ENCODE results near the gene CAMK2N2. TPM values are rescaled to one million over a fixed set of nuclear protein-coding genes. Genes with fewer than 3 reads are reported as not detected.
"Not testable (repeated sequence)": the region's sequence is repeated elsewhere in the genome, so short reads cannot be mapped to it uniquely, and the experiment has no call there.

CAMK2N2 gene
- polyA plus RNA-seq, 2 donors, result 0.06 to 0.12 TPM

DNA sequence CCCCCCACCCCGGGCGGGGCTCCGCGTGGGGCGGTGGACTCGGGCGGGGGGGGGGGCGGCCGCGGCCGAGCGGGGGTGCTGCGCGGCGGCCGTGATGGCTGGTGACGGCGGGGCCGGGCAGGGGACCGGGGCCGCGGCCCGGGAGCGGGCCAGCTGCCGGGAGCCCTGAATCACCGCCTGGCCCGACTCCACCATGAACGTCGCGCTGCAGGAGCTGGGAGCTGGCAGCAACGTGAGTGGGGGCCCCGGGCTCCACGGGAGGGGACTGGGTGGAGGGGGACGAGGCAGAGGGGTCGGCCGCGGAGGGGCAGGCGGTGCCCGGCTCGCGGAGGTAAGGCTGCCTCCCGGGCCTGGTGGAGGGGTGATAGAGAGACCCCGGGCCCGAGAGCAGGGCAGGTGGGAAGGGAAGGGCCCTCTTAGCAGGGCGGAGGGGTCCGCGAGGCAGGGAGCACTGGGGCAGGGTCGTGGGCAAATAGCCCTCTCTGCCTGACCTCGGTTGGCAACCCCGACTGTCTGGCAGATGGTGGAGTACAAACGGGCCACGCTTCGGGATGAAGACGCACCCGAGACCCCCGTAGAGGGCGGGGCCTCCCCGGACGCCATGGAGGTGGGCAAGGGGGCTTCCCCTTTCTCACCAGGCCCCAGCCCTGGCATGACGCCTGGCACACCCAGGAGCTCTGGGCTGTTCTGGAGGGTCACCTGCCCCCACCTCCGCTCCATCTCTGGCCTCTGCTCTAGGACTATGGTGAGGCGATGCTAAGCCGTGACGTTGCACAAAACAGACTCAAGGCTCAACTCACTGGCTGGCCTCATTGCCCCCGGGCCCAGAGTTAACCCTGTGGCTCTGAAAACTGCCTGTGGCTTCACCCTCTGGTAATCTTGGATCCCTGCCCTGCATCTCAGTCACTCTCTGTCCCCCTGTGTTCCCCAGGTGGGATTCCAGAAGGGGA lies 14.9 kb upstream of the CAMK2N2 start, which contains the start of gene ECE2:
Gene ECE2, plus strand, starts transcription at position 62 of the 950 bp plus-strand sequence. Its CDS starts 132 bp downstream, at position 194.
- no peak within 1 kb of the TSS for H3K4me3 ChIP-seq (ENCODE audit: low read depth in 1 of 2, low read length in 2 of 2)
- H3K4me1 ChIP-seq (ENCODE audit: control insufficient read depth in 2 of 2, insufficient read depth in 2 of 2, low read length in 1 of 2), result no peaks in the 10 kb centered on the region
- peaks cover 0 to 10% of the 10 kb centered on the region in 2 donors for H3K27me3 ChIP-seq (ENCODE audit: control insufficient read depth in 1 of 2, insufficient read depth in 2 of 2, low read length in 2 of 2)
- no peaks in the 10 kb centered on the region for H3K9me3 ChIP-seq (ENCODE audit: control insufficient read depth in 2 of 2, insufficient read depth in 1 of 2, low read depth in 1 of 2, low read length in 1 of 2)
- 15 to 21% methylated on average over 46 to 65 of the region's 65 CpGs for WGBS, 2 donors
- H3K27ac ChIP-seq (ENCODE audit: low read depth in 2 of 2, low read length in 1 of 2), result no peak within 1 kb of the TSS
- H3K36me3 ChIP-seq (ENCODE audit: control insufficient read depth in 2 of 2, insufficient read depth in 2 of 2, low read length in 1 of 2), result no peaks in the 10 kb centered on the region

DNA sequence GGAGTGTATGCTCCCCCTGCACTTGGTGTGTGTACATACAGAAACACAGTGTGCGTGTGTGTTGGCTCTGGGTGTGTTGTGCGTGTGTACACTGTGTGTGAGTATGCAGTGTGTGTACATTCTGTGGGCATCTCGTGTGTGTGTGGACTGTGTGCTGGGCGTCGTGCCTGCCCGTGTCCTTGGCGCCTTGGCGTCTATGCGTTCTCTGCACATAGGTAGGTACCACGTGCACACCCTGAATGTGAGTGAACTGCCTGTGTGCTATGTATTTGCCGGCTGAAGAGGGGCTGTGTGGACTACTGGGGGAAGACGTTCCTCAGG lies 14.0 kb upstream of the CAMK2N2 start:
- no peaks in the 10 kb centered on the region for H3K9me3 ChIP-seq (ENCODE audit: control insufficient read depth in 2 of 2, insufficient read depth in 1 of 2, low read depth in 1 of 2, low read length in 1 of 2)
- H3K27ac ChIP-seq (ENCODE audit: low read depth in 2 of 2, low read length in 1 of 2), result no peak overlapping the region
- no peak overlapping the region for H3K4me3 ChIP-seq (ENCODE audit: low read depth in 1 of 2, low read length in 2 of 2)
- no peaks in the 10 kb centered on the region for H3K4me1 ChIP-seq (ENCODE audit: control insufficient read depth in 2 of 2, insufficient read depth in 2 of 2, low read length in 1 of 2)
- no peaks in the 10 kb centered on the region for H3K36me3 ChIP-seq (ENCODE audit: control insufficient read depth in 2 of 2, insufficient read depth in 2 of 2, low read length in 1 of 2)
- peaks cover 0 to 10% of the 10 kb centered on the region in 2 donors for H3K27me3 ChIP-seq (ENCODE audit: control insufficient read depth in 1 of 2, insufficient read depth in 2 of 2, low read length in 2 of 2)
- 70 to 73% methylated on average over 12 of the region's 12 CpGs for WGBS, 2 donors

DNA sequence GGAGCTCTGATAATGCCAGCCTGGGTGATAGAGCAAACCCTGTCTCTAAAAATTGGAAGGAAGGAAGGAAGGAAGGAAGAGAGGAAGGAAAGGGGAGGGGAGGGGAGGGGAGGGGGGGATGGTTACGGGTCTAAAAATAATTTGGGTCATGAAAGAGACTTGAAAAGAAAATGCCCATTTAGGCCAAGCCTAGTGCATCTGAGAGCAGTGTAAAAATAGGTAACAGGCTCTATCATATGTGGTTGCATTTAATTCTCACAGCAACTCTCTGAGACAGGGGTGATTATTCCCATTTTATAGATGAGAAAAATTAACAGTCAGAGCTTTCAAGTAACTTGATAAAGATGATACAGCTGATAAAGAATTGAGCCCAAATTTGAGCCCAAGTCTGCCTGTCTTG lies 10.9 kb upstream of the CAMK2N2 start:
- Histone ChIP-seq H3K9me3 (ENCODE audit: control insufficient read depth in 2 of 2, insufficient read depth in 1 of 2, low read depth in 1 of 2, low read length in 1 of 2) (no peaks in the 10 kb centered on the region), H3K27ac (ENCODE audit: low read depth in 2 of 2, low read length in 1 of 2) (no peak overlapping the region), H3K4me3 (ENCODE audit: low read depth in 1 of 2, low read length in 2 of 2) (no peak overlapping the region), H3K36me3 (ENCODE audit: control insufficient read depth in 2 of 2, insufficient read depth in 2 of 2, low read length in 1 of 2) (no peaks in the 10 kb centered on the region), H3K27me3 (ENCODE audit: control insufficient read depth in 1 of 2, insufficient read depth in 2 of 2, low read length in 2 of 2) (peaks cover 0 to 10% of the 10 kb centered on the region in 2 donors), H3K4me1 (ENCODE audit: control insufficient read depth in 2 of 2, insufficient read depth in 2 of 2, low read length in 1 of 2) (no peaks in the 10 kb centered on the region)
- WGBS, 2 donors, result 50 to 57% methylated on average over 1 of the region's 1 CpG

DNA sequence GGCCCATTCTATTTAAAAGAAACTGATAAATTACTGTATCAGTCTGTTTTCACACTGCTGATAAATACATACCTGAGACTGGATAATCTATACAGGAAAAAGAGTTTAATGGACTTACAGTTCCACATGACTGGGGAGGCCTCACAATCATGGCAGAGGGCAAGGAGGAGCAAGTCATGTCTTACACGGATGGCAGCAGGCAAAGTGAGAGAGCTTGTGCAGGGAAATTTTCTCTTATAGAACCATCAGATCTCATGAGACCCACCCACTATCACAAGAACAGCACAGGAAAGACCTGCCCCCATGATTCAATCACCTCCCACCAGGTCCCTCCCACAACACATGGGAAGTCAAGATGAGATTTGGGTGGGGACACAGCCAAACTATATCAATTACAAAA lies 5.9 kb upstream of the CAMK2N2 start:
- H3K36me3 ChIP-seq (ENCODE audit: control insufficient read depth in 2 of 2, insufficient read depth in 2 of 2, low read length in 1 of 2); H3K27ac ChIP-seq (ENCODE audit: low read depth in 2 of 2, low read length in 1 of 2); H3K4me1 ChIP-seq (ENCODE audit: control insufficient read depth in 2 of 2, insufficient read depth in 2 of 2, low read length in 1 of 2); H3K9me3 ChIP-seq (ENCODE audit: control insufficient read depth in 2 of 2, insufficient read depth in 1 of 2, low read depth in 1 of 2, low read length in 1 of 2); H3K27me3 ChIP-seq (ENCODE audit: control insufficient read depth in 1 of 2, insufficient read depth in 2 of 2, low read length in 2 of 2); H3K4me3 ChIP-seq (ENCODE audit: low read depth in 1 of 2, low read length in 2 of 2): not testable (repeated sequence)
- WGBS, 2 donors, result 87 to 90% methylated on average over 1 of the region's 1 CpG

DNA sequence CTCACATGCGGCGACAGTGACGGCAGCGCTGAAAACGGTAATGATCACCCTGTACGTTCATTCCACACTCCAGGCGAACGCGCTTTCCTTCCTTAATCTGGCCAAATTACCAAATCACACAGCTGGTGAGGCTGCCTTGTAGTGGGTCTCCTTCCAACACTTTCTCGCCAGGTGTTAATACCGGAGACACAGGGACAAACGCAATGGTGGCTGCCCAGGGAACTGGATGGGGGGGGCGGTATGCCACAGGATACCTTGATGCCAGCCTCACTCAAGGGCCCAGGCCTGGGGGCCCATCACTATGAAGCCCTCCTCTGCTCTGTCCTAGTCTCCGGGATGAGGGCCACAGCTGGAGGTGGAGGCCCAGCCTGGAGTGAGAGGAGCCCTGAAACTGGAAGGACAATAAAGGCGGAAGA lies 1.4 kb upstream of the CAMK2N2 start:
- Histone ChIP-seq H3K36me3 (ENCODE audit: control insufficient read depth in 2 of 2, insufficient read depth in 2 of 2, low read length in 1 of 2) (no peaks in the 10 kb centered on the region), H3K4me1 (ENCODE audit: control insufficient read depth in 2 of 2, insufficient read depth in 2 of 2, low read length in 1 of 2) (peaks cover 17 to 21% of the 10 kb centered on the region in 2 donors), H3K9me3 (ENCODE audit: control insufficient read depth in 2 of 2, insufficient read depth in 1 of 2, low read depth in 1 of 2, low read length in 1 of 2) (no peaks in the 10 kb centered on the region), H3K27me3 (ENCODE audit: control insufficient read depth in 1 of 2, insufficient read depth in 2 of 2, low read length in 2 of 2) (peaks cover 0 to 13% of the 10 kb centered on the region in 2 donors), H3K27ac (ENCODE audit: low read depth in 2 of 2, low read length in 1 of 2) (no peak overlapping the region), H3K4me3 (ENCODE audit: low read depth in 1 of 2, low read length in 2 of 2) (no peak overlapping the region)
- WGBS, 2 donors, result 16 to 18% methylated on average over 15 of the region's 15 CpGs

DNA sequence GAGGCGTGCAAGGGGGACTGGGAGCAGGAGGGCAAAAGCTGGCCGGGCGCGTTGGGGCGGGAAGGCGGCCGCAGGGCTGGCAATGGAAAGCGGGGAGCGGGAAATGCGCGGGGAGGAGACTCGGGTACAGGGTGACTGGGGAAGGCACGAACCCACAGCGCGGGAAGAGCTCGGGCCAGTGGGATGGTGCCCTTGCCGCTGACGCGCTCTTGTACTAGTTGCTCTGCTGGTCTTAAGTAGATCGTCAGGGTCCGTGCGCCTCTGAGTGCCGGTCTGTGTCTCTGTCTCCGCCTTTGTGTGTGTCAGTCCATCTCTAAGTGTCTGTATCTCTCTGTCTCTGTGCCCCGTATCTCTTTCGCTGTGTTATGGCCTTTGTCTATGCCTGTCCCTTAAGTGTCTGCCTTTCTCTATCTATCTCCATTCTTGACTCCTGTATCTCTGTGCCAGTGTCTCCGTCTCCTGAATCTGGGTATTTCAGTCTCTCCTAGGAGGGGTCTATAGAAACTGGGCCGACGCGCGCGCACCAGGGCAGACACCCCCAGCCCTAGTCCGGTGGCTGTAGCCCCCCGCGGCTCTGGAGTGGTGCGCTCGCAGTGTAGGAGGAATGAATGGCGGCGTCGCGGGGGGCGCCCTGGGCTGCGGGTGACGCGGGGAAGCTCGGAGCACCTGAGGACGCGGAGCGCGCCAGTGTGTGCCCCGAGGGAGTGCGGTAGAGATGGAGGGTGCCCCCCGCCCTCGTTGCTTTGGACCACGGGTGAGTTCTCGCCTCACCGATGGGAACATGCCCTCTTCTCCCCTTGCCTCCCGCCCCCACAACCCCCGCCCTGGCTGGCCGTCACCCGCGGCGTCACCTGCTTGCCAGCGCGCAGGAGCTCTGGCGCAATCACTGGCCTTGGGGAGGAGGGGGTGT lies 756 bp upstream of the CAMK2N2 start:
- Histone ChIP-seq H3K36me3 (ENCODE audit: control insufficient read depth in 2 of 2, insufficient read depth in 2 of 2, low read length in 1 of 2) (no peaks in the 10 kb centered on the region), H3K4me3 (ENCODE audit: low read depth in 1 of 2, low read length in 2 of 2) (peak overlapping the region; percentile 24 to 57), H3K9me3 (ENCODE audit: control insufficient read depth in 2 of 2, insufficient read depth in 1 of 2, low read depth in 1 of 2, low read length in 1 of 2) (no peaks in the 10 kb centered on the region), H3K27me3 (ENCODE audit: control insufficient read depth in 1 of 2, insufficient read depth in 2 of 2, low read length in 2 of 2) (peaks cover 0 to 13% of the 10 kb centered on the region in 2 donors), H3K4me1 (ENCODE audit: control insufficient read depth in 2 of 2, insufficient read depth in 2 of 2, low read length in 1 of 2) (peaks cover 17 to 21% of the 10 kb centered on the region in 2 donors), H3K27ac (ENCODE audit: low read depth in 2 of 2, low read length in 1 of 2) (no peak overlapping the region)
- 1 to 2% methylated on average over 53 to 66 of the region's 66 CpGs for WGBS, 2 donors

DNA sequence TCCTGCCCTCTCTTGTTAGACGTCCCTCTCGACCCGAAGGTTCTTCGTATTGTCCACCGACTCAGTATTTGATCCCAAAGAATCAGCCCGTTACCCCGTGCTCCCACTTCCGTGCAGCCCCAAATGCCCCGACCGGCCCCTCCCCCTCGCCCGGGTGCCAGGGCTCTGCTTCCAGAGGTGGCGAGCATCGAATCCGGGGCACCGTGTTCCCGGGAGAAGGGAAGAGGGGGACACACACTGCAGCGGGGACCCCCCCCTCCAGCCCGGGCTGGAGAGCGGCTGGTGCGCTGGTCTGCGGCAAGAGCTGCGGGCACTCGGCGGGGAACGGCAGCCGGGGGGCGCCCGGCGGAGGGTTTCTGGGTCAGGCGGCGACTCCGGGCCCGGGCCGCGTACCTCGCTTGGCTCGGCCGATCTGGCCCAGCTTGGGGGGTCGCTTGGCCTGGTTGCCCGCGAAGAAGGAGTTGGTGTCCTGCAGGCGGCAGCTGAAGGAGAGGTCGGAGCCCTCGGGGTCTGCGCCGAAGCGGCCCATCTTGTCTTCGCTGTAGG lies 556 bp downstream of the CAMK2N2 start:
- 1 to 2% methylated on average over 44 to 49 of the region's 49 CpGs for WGBS, 2 donors
- Histone ChIP-seq H3K27ac (ENCODE audit: low read depth in 2 of 2, low read length in 1 of 2) (no peak overlapping the region), H3K9me3 (ENCODE audit: control insufficient read depth in 2 of 2, insufficient read depth in 1 of 2, low read depth in 1 of 2, low read length in 1 of 2) (no peaks in the 10 kb centered on the region), H3K27me3 (ENCODE audit: control insufficient read depth in 1 of 2, insufficient read depth in 2 of 2, low read length in 2 of 2) (peaks cover 0 to 13% of the 10 kb centered on the region in 2 donors), H3K4me1 (ENCODE audit: control insufficient read depth in 2 of 2, insufficient read depth in 2 of 2, low read length in 1 of 2) (peaks cover 17 to 21% of the 10 kb centered on the region in 2 donors), H3K4me3 (ENCODE audit: low read depth in 1 of 2, low read length in 2 of 2) (peak overlapping the region; percentile 22 to 57), H3K36me3 (ENCODE audit: control insufficient read depth in 2 of 2, insufficient read depth in 2 of 2, low read length in 1 of 2) (no peaks in the 10 kb centered on the region)

DNA sequence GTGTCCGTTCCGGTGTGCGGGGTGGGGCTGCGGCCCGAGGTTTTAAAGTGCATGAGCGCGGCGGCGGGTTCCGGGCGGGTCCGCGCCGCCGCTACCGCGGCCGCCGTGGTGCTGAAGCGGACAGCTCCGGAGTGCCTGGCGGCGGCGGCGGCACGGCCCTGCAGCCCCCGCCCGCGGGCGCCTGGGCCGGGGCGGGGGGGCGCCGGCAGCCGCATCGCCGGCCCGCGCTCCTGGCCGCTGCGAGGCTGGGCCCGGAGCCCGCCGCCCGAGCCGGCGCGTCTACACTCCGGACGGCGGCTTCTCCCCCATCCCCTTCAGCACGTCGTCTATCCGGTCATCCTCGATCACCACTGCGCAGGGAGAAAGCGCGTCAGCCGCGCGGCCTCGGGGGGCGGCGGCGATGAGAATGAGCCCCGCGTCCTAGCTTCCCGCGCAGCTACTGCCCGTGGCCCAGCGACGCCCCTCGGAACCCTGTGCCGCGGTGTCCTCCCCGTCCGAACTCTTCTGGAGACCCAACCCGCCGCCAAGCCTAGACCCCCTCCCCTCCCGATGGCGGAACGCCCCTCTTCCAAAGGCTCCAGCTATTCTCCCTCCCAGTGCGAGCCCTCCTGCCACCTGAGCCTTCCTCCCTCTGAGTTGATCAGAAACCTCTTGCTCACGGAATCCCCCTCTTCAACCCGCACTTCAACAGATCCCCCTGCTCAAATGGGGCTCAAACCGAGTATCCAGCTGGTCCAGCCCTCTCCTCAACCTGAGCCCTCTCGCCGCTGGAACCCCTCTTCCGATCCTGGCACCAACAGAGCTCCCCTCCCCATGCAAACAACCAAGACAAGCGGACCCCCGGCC lies 1.3 kb downstream of the CAMK2N2 start:
- H3K9me3 ChIP-seq (ENCODE audit: control insufficient read depth in 2 of 2, insufficient read depth in 1 of 2, low read depth in 1 of 2, low read length in 1 of 2), result no peaks in the 10 kb centered on the region
- H3K36me3 ChIP-seq (ENCODE audit: control insufficient read depth in 2 of 2, insufficient read depth in 2 of 2, low read length in 1 of 2), result no peaks in the 10 kb centered on the region
- WGBS, 2 donors, result 1 to 2% methylated on average over 29 to 91 of the region's 91 CpGs
- H3K4me1 ChIP-seq (ENCODE audit: control insufficient read depth in 2 of 2, insufficient read depth in 2 of 2, low read length in 1 of 2), result peaks cover 17 to 21% of the 10 kb centered on the region in 2 donors
- peaks cover 0 to 13% of the 10 kb centered on the region in 2 donors for H3K27me3 ChIP-seq (ENCODE audit: control insufficient read depth in 1 of 2, insufficient read depth in 2 of 2, low read length in 2 of 2)
- H3K4me3 ChIP-seq (ENCODE audit: low read depth in 1 of 2, low read length in 2 of 2), result peak overlapping the region in 1 of 2 donors; percentile 30
- no peak overlapping the region for H3K27ac ChIP-seq (ENCODE audit: low read depth in 2 of 2, low read length in 1 of 2)

Measured in esophagus (tissue), 2 donors.